NCI-H2081 (cell line): Measurements from ENCODE around the gene ARPC1A.

ENCODE experiments used
- DNase-seq, 2 experiments: peaks; one replicate each; lab custom pipeline; 2025; lab: John Stamatoyannopoulos, UW

ARPC1A gene

DNA sequence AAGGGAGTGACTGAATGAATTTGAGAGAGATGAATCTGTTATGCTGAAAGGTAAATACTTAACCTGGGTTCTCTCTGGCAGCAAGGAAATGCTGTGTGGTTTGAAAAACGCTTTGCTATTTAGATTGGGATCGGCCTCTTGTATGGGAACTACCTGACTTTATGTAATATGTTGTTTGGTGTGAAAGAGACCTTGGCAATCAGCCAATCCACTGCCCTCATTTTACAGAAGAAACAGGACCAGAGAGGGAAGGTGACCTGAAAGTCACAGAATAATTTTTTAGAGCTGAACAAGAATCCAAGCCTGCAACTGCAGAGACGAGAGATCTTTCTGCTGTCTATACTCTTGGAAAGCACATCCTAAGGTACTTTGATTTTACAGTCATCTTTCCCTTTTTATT is 84.1 kb downstream of the ARPC1A start:
- no peak for DNase-seq

DNA sequence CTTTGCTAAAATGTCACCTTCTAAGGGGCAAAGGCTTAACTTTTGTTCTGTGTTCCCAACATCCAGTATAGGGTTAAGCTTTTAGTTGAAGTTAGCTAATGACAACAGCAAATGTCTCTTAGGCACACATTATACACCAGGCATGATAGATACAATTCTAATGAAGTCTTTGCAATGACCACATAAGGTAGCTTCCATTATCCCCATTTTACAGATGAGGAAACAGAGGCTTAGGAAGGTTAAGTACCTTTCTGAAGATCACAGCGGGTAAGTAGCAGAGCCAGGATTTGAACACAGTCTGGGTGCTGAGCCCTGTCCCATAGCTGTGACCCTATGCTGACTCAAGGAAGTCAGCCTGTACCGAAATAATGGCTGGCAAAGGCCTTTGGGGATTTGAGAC is 84.9 kb downstream of the ARPC1A start:
- DNase-seq, result no peak

DNA sequence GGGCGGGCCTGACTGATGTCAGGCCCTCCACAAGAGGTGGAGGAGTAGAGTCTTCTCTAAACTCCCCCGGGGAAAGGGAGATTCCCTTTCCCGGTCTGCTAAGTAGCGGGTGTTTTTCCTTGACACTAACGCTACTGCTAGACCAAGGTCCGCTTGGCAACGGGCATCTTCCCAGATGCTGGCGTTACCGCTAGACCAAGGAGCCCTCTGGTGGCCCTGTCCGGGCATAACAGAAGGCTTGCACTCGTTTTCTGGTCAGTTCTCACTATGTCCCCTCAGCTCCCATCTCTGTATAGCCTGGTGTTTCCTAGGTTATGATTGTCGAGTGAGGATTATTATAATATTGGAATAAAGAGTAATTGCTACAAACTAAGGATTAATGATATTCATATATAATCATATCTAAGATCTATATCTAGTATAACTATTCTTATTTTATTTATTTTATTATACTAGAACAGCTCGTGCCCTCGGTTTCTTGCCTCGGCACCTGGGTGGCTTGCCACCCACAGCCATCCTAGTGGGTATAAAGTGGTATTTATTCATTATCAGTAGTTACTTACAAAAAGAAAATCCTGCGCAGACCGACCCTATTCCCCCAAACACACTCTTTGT is 89.9 kb downstream of the ARPC1A start:
- peak; percentile 25 to 62 for DNase-seq
